ENCODE results near the gene TPCN2. TPM values are rescaled to one million over a fixed set of nuclear protein-coding genes. Genes with fewer than 3 reads are reported as not detected.

Gene TPCN2
- total and polyA plus RNA-seq, 2 of the 8 experiments (the other 6 are each of a cell fraction or from before 2014, with no cell fraction given), result 9.7 to 18.6 TPM

DNA sequence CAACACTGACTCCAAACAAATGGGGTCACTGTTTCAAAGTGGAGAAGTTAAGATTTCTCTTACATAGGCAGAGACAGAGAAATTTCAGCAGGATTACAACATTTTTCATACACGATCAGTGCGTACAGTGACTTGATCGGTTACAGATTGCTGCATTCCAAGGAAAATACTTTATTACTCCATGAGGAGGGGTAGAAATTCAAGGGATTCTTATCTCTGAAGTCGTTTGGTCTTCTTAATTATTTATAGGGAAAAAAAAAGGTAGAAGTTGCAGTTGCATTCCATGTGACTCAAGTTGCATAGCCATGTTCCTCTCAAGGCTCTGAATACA lies 96.3 kb downstream of the TPCN2 start:
- Histone ChIP-seq H2BK120ac (replicated peaks; ENCODE audit: low read depth, low read length) (no peak overlapping the region), H3K56ac (replicated peaks; ENCODE audit: insufficient read length, low read depth, low read length) (no peak overlapping the region), H3K36me3 (ENCODE audit: control insufficient read depth in 2 of 4, insufficient read depth in 4 of 4, low read length in 3 of 4) (no peaks in the 10 kb centered on the region), H2AFZ (ENCODE audit: low read length) (no peak overlapping the region), H3K23me2 (ENCODE audit: low read depth, low read length) (no peaks in the 10 kb centered on the region), H2BK15ac (ENCODE audit: low read length) (no peak overlapping the region), H3K27ac (ENCODE audit: low read depth, low read length) (no peak overlapping the region), H3K4ac (replicated peaks; ENCODE audit: insufficient read length, low read depth, low read length) (no peak overlapping the region), H4K20me1 (replicated peaks in 1 of 2; ENCODE audit: control insufficient read depth in 1 of 2, insufficient read depth in 2 of 2, low read length in 2 of 2) (no peaks in the 10 kb centered on the region), H4K5ac (ENCODE audit: insufficient read length, low read depth, low read length) (no peak overlapping the region), H3K4me2 (ENCODE audit: insufficient read depth in 1 of 2, low read depth in 2 of 2, low read length in 2 of 2) (no peak overlapping the region), H2BK5ac (ENCODE audit: low read depth, low read length) (no peak overlapping the region), H4K8ac (ENCODE audit: extremely low read depth, insufficient read depth, low read length) (no peak overlapping the region), H3K18ac (ENCODE audit: extremely low read depth, low read length) (no peak overlapping the region), H3K23ac (ENCODE audit: insufficient read length) (no peak overlapping the region), H3K4me3 (ENCODE audit: extremely low read depth in 1 of 4, insufficient read depth in 2 of 4, low read depth in 3 of 4, low read length in 4 of 4) (no peak overlapping the region), H2BK20ac (ENCODE audit: low read length) (no peak overlapping the region), H3K79me1 (ENCODE audit: low read depth, low read length) (no peaks in the 10 kb centered on the region), H3K27me3 (replicated peaks in 1 of 4; ENCODE audit: control insufficient read depth in 3 of 4, extremely low read depth in 1 of 4, insufficient read depth in 3 of 4, low read length in 3 of 4) (no peaks in the 10 kb centered on the region), H3K9me3 (ENCODE audit: insufficient read depth in 2 of 2, low read depth in 1 of 2, low read length in 1 of 2) (peaks cover 13 to 16% of the 10 kb centered on the region in 2 experiments; a peak in 3 of 4 replicates), H3K4me1 (replicated peaks in 1 of 4; ENCODE audit: control insufficient read depth in 3 of 4, insufficient read depth in 4 of 4, low read length in 3 of 4) (no peaks in the 10 kb centered on the region), H4K91ac (replicated peaks; ENCODE audit: insufficient read length, low read length) (no peak overlapping the region), H2AK5ac (ENCODE audit: low read depth, low read length) (no peak overlapping the region), H2BK12ac (ENCODE audit: low read depth, low read length) (no peak overlapping the region), H3K9ac (replicated peaks in 1 of 4; ENCODE audit: extremely low read depth in 1 of 4, low read depth in 3 of 4, low read length in 3 of 4) (no peak overlapping the region), H3K14ac (ENCODE audit: insufficient read length) (no peak overlapping the region), H3K79me2 (ENCODE audit: control insufficient read depth in 1 of 2, insufficient read depth in 2 of 2, low read length in 2 of 2) (no peaks in the 10 kb centered on the region)
- no peak for FAIRE-seq
- WGBS, 2 experiments (ENCODE audit: extremely low coverage in 1 of 2, insufficient coverage in 1 of 2, insufficient read length in 1 of 2, insufficient replicate concordance in 2 of 2, low coverage in 1 of 2, low lambda C conversion rate in 2 of 2, missing lambda C conversion rate in 1 of 2), result 90% methylated on average over 4 of the region's 4 CpGs; no CpG with 5 or more reads in 1 of the 2 experiments
- no peak for DNase-seq (ENCODE audit: low read depth in 1 of 2, low spot score in 2 of 2)
- ChIA-PET POLR2A (ENCODE audit: partially characterized antibody) (no interaction called here), CTCF (ENCODE audit: partially characterized antibody) (interaction anchor here (3.8 kb wide), 1 partner anchor 13 kb away, joined by 22 read pairs; no protein-coding TSS in a partner anchor)
- TF ChIP-seq, protein P1, sequence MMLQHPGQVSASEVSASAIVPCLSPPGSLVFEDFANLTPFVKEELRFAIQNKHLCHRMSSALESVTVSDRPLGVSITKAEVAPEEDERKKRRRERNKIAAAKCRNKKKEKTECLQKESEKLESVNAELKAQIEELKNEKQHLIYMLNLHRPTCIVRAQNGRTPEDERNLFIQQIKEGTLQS (IDR thresholded peaks at IDR 0.05; ENCODE audit: insufficient read depth, low read depth, low read length), result no peak
- no peak for TF ChIP-seq CBX8 (IDR thresholded peaks at IDR 0.05; ENCODE audit: borderline replicate concordance, low read depth, low read length)
- no peak for TF ChIP-seq SP1 (IDR thresholded peaks at IDR 0.05; ENCODE audit: low read depth, low read length)
- no peak for TF ChIP-seq POU5F1 (IDR thresholded peaks at IDR 0.05; ENCODE audit: low read depth, low read length)
